ENCODE results near the gene CDKL4. TPM values are rescaled to one million over a fixed set of nuclear protein-coding genes. Genes with fewer than 3 reads are reported as not detected.
"Not testable (repeated sequence)": the region's sequence is repeated elsewhere in the genome, so short reads cannot be mapped to it uniquely, and the experiment has no call there.

Gene CDKL4
- total RNA-seq, 3 donors from 2014 or later, result 0.31 to 1.0 TPM; not detected in 1

- intact Hi-C loops (cut with DNase I, micrococcal nuclease), result no loop called here
- no peak for ATAC-seq
- no peak for DNase-seq
- H3K4me1 ChIP-seq (ENCODE audit: low read depth), result no peaks in the 10 kb centered on the region
- no peaks in the 10 kb centered on the region for H3K9me3 ChIP-seq
- H3K36me3 ChIP-seq (ENCODE audit: low read depth), result no peaks in the 10 kb centered on the region
- TF ChIP-seq, protein P1, sequence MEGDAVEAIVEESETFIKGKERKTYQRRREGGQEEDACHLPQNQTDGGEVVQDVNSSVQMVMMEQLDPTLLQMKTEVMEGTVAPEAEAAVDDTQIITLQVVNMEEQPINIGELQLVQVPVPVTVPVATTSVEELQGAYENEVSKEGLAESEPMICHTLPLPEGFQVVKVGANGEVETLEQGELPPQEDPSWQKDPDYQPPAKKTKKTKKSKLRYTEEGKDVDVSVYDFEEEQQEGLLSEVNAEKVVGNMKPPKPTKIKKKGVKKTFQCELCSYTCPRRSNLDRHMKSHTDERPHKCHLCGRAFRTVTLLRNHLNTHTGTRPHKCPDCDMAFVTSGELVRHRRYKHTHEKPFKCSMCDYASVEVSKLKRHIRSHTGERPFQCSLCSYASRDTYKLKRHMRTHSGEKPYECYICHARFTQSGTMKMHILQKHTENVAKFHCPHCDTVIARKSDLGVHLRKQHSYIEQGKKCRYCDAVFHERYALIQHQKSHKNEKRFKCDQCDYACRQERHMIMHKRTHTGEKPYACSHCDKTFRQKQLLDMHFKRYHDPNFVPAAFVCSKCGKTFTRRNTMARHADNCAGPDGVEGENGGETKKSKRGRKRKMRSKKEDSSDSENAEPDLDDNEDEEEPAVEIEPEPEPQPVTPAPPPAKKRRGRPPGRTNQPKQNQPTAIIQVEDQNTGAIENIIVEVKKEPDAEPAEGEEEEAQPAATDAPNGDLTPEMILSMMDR (IDR thresholded peaks at IDR 0.05), result no peak
- H3K4me3 ChIP-seq, result no peak overlapping the region
These were observed 28.2 kb downstream of the CDKL4 start for GRCh38 chr2:39215545-39215944.

GRCh38 chr2:39213015-39213414, 30.8 kb downstream of the CDKL4 start:
- TF ChIP-seq, protein P1 (IDR thresholded peaks at IDR 0.05), result no peak
- DNase-seq, result no peak
- ATAC-seq, result no peak
- intact Hi-C loops (cut with DNase I, micrococcal nuclease), result no loop called here
- Histone ChIP-seq H3K36me3 (ENCODE audit: low read depth) (no peaks in the 10 kb centered on the region), H3K9me3 (no peaks in the 10 kb centered on the region), H3K4me3 (no peak overlapping the region), H3K4me1 (ENCODE audit: low read depth) (no peaks in the 10 kb centered on the region)

GRCh38 chr2:39210846-39211245, 32.9 kb downstream of the CDKL4 start:
- H3K4me1 ChIP-seq (ENCODE audit: low read depth), result no peaks in the 10 kb centered on the region
- no peak overlapping the region for H3K4me3 ChIP-seq
- H3K9me3 ChIP-seq, result no peaks in the 10 kb centered on the region
- TF ChIP-seq, protein P1 (IDR thresholded peaks at IDR 0.05), result no peak
- H3K36me3 ChIP-seq (ENCODE audit: low read depth), result no peaks in the 10 kb centered on the region
- ATAC-seq (no peak), DNase-seq (no peak)
- intact Hi-C loops (cut with DNase I, micrococcal nuclease), result no loop called here

DNA sequence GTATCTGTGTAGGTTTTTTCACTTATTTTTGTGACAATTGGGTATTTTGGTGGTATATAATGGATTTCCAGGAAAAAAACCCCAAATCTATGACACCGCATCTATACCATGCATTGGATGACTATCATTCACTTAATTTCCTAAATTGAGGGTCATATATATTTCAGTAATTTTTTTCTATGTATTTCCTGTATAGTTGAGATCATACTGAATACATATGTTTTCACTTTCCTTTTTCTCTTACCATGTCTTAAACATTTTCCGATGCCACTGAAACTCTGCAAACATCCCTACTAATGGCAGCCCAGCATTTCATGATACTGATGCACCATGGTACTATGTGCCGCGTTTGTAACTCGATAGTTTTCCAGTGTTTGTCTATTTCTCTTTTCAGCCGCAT, 40.4 kb downstream of the CDKL4 start:
- H3K36me3 ChIP-seq (ENCODE audit: low read depth), result no peaks in the 10 kb centered on the region
- intact Hi-C loops (cut with DNase I, micrococcal nuclease), result no loop called here
- DNase-seq, result no peak
- H3K4me3 ChIP-seq, result no peak overlapping the region
- no peak for ATAC-seq
- TF ChIP-seq, protein P1 (IDR thresholded peaks at IDR 0.05), result no peak
- no peaks in the 10 kb centered on the region for H3K4me1 ChIP-seq (ENCODE audit: low read depth)
- no peaks in the 10 kb centered on the region for H3K9me3 ChIP-seq

GRCh38 chr2:39202639-39203369, 41.0 kb downstream of the CDKL4 start:
- no peak for ATAC-seq

GRCh38 chr2:39197003-39197402, 46.8 kb downstream of the CDKL4 start:
- H3K36me3 ChIP-seq (ENCODE audit: low read depth); H3K4me3 ChIP-seq; intact Hi-C loops (cut with DNase I, micrococcal nuclease); H3K9me3 ChIP-seq; H3K4me1 ChIP-seq (ENCODE audit: low read depth); DNase-seq; ATAC-seq: not testable (repeated sequence)

More at GRCh38 chr2:39202639-39203369, 41.0 kb downstream of the CDKL4 start:
- Histone ChIP-seq H3K4me3 (no peak overlapping the region), H3K4me1 (ENCODE audit: low read depth) (no peaks in the 10 kb centered on the region), H3K36me3 (ENCODE audit: low read depth) (no peaks in the 10 kb centered on the region), H3K9me3 (no peaks in the 10 kb centered on the region)
- DNase-seq, result no peak
- intact Hi-C loops (cut with DNase I, micrococcal nuclease), result no loop called here
- TF ChIP-seq, protein P1 (IDR thresholded peaks at IDR 0.05), result no peak

Measured in mucosa of descending colon (tissue), 3 donors.